BE2C (cell line): ENCODE data around the gene TMEM9.

ENCODE experiments used
- DNase-seq: peaks from one replicate; pipeline ENCODE4 v3.0.0-alpha.2; 2020
- H3K27me3 ChIP-seq: fragments of 250-450 bp; sonication (Bioruptor Pico); 2 replicates; pipeline ENCODE4 v1.5.1; 2020; ENCODE audit warnings: mild to moderate bottlenecking
- H3K36me3 ChIP-seq: fragments of 250-450 bp; sonication (Bioruptor Pico); 2 replicates; pipeline ENCODE4 v1.5.1; 2020; ENCODE audit warnings: mild to moderate bottlenecking
- H3K4me1 ChIP-seq: fragments of 250-450 bp; sonication (Bioruptor Pico); 2 replicates; pipeline ENCODE4 v1.5.1; 2020
- H3K4me3 ChIP-seq: 2 replicates; pipeline ENCODE4 v1.5.1; 2011; ENCODE audit warnings: low read depth, low read length
- H3K9me3 ChIP-seq: fragments of 250-450 bp; sonication (Bioruptor Pico); 2 replicates; pipeline ENCODE4 v1.5.1; 2020
- CTCF ChIP-seq: IDR thresholded peaks from 2 replicates; pipeline ENCODE4 v1.5.1; 2012; ENCODE audit warnings: mild to moderate bottlenecking, low read depth, low read length

The TMEM9 gene

GRCh38 chr1:201109651-201110050, 44.6 kb downstream of the TMEM9 start:
- no peaks in the 10 kb centered on the region for H3K9me3 ChIP-seq
- H3K27me3 ChIP-seq: peaks cover 4% of the 10 kb centered on the region
- no peak for DNase-seq
- no peak overlapping the region for H3K4me3 ChIP-seq
- TF ChIP-seq CTCF: no peak
- H3K4me1 ChIP-seq: no peaks in the 10 kb centered on the region
- H3K36me3 ChIP-seq: no peaks in the 10 kb centered on the region

GRCh38 chr1:201108614-201109013, 45.7 kb downstream of the TMEM9 start:
- Histone ChIP-seq H3K36me3 (no peaks in the 10 kb centered on the region), H3K9me3 (no peaks in the 10 kb centered on the region), H3K4me3 (no peak overlapping the region), H3K27me3 (no peaks in the 10 kb centered on the region), H3K4me1 (peaks cover 6% of the 10 kb centered on the region)
- no peak for DNase-seq
- no peak for TF ChIP-seq CTCF

DNA sequence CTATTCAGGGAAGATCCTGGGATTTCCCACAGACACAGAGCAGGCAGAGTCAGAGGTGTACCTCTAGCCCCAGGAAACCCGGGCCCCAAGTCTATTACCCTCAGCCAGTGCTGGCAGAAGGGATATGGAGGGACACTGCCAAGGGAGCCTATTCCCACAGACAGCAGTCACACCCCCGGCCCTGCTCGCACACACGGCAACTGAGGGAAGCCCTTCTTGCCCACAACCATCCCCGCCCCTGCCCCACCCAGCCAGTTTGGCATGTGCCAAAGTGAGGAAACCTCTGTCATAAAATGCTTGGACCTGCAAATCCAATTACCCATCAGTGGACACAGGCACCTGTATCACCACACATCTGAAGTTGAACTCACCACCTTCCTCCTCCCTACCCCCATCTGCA, 48.6 kb downstream of the TMEM9 start:
- no peak for DNase-seq
- TF ChIP-seq CTCF: no peak
- H3K9me3 ChIP-seq: no peaks in the 10 kb centered on the region
- peaks cover 6% of the 10 kb centered on the region for H3K4me1 ChIP-seq
- no peak overlapping the region for H3K4me3 ChIP-seq
- no peaks in the 10 kb centered on the region for H3K36me3 ChIP-seq
- no peaks in the 10 kb centered on the region for H3K27me3 ChIP-seq

- Histone ChIP-seq H3K4me3 (no peak overlapping the region), H3K36me3 (no peaks in the 10 kb centered on the region), H3K9me3 (no peaks in the 10 kb centered on the region), H3K4me1 (peaks cover 6% of the 10 kb centered on the region), H3K27me3 (no peaks in the 10 kb centered on the region)
- TF ChIP-seq CTCF: no peak
- DNase-seq: no peak
Measured at GRCh38 chr1:201104141-201104540, 50.1 kb downstream of the TMEM9 start.

GRCh38 chr1:201103666-201104065, 50.6 kb downstream of the TMEM9 start:
- H3K9me3 ChIP-seq: no peaks in the 10 kb centered on the region
- H3K27me3 ChIP-seq: no peaks in the 10 kb centered on the region
- no peaks in the 10 kb centered on the region for H3K36me3 ChIP-seq
- TF ChIP-seq CTCF: no peak
- H3K4me1 ChIP-seq: peaks cover 6% of the 10 kb centered on the region
- no peak for DNase-seq
- H3K4me3 ChIP-seq: no peak overlapping the region

- DNase-seq: no peak
- no peak overlapping the region for H3K4me3 ChIP-seq
- H3K9me3 ChIP-seq: no peaks in the 10 kb centered on the region
- TF ChIP-seq CTCF: no peak
- H3K4me1 ChIP-seq: peaks cover 6% of the 10 kb centered on the region
- H3K27me3 ChIP-seq: no peaks in the 10 kb centered on the region
- no peaks in the 10 kb centered on the region for H3K36me3 ChIP-seq
Measured at GRCh38 chr1:201100169-201100930, 53.9 kb downstream of the TMEM9 start.
